NT2/D1 (cell line): ENCODE measurements around the gene KIF1B.
"Not testable (repeated sequence)": the region's sequence is repeated elsewhere in the genome, so short reads cannot be mapped to it uniquely, and the experiment has no call there.

Experiments
- DNase-seq: peaks from one replicate; pipeline ENCODE4 v3.0.0-alpha.2; 2011; ENCODE audit warnings: low read depth, low spot score
- H3K27me3 ChIP-seq: 2 replicates; pipeline ENCODE4 v1.6.0; 2011; ENCODE audit warnings: mild to moderate bottlenecking; ENCODE audit not compliant: insufficient read length, insufficient read depth
- H3K36me3 ChIP-seq: 2 replicates; pipeline ENCODE4 v1.6.1; 2011; ENCODE audit warnings: mild to moderate bottlenecking, low read length, mixed read lengths; ENCODE audit not compliant: insufficient read depth, insufficient read length
- H3K4me1 ChIP-seq: 2 replicates; pipeline ENCODE4 v1.5.1; 2011; ENCODE audit not compliant: insufficient read depth, insufficient read length
- H3K4me3 ChIP-seq: 2 replicates; pipeline ENCODE4 v1.5.1; 2011; ENCODE audit warnings: low read depth; ENCODE audit not compliant: insufficient read length
- H3K9ac ChIP-seq: 2 replicates; pipeline ENCODE4 v1.6.0; 2011; ENCODE audit warnings: low read depth; ENCODE audit not compliant: insufficient read length
- H3K9me3 ChIP-seq: 2 replicates; pipeline ENCODE4 v1.5.1; 2011; ENCODE audit warnings: mild to moderate bottlenecking, low read length; ENCODE audit not compliant: insufficient read depth
- SUZ12 ChIP-seq: IDR thresholded peaks from 2 replicates; pipeline ENCODE4 v1.6.1; 2011; ENCODE audit not compliant: insufficient read length, insufficient read depth; ENCODE audit errors: extremely low read depth
- YY1 ChIP-seq: IDR thresholded peaks from 2 replicates; pipeline ENCODE4 v1.6.1; 2011; ENCODE audit not compliant: insufficient read length, insufficient read depth
- ZNF274 ChIP-seq: IDR thresholded peaks from 2 replicates; pipeline ENCODE4 v1.6.1; 2011; ENCODE audit warnings: mild to moderate bottlenecking, low read depth, low read length

KIF1B gene

DNA sequence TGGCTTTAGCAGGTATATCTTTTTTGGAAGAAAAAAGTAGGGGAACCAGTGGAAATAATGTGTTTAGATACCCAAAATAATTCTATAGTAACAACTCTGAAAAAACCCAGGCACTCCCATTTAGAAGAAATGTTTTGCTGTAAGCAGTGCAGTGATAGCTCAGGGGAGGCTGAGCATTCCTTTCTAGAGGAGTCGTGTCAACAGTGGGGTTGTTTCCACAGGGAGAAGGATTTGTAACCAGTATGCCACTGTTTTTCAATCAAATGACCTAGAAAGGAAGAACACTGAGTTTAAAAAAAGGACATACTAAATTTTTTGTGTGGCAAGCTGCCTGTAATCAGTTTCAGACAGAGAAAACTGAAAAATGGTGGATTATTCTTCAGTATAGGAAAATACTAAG lies 190.9 kb downstream of the KIF1B start:
- TF ChIP-seq SUZ12, result no peak
- no peak for TF ChIP-seq ZNF274
- no peak for TF ChIP-seq YY1
- Histone ChIP-seq H3K27me3 (no peaks in the 10 kb centered on the region), H3K4me3 (no peak overlapping the region), H3K9me3 (no peaks in the 10 kb centered on the region), H3K4me1 (no peaks in the 10 kb centered on the region), H3K9ac (no peak overlapping the region), H3K36me3 (peaks cover 43% of the 10 kb centered on the region)
- no peak for DNase-seq

DNA sequence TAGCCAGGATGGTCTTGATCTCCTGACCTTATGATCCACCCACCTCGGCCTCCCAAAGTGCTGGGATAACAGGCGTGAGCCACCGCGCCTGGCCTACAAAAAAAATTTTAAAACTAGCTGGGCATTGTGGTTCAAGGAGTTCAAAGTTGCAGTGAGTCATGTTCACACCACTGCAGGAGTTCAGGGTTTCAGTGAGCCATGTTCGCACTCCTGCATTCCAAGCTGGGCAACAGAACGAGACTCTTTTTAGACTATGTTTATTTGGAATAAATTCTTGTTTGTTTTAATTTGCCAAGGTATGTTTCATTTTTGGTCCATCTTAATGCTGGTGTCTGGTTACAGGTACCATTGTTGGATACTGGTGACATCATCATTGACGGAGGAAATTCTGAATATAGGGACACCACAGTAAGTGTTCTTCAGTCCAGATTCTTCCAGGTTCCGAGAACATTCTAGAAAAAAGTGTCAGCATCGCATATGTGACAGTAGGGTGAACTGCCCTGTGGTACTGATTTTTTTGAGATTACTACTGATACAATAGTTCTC lies 192.4 kb downstream of the KIF1B start:
- no peak for DNase-seq
- Histone ChIP-seq H3K4me1 (no peaks in the 10 kb centered on the region), H3K27me3 (no peaks in the 10 kb centered on the region), H3K36me3 (peaks cover 58% of the 10 kb centered on the region), H3K9ac (no peak overlapping the region), H3K4me3 (no peak overlapping the region), H3K9me3 (no peaks in the 10 kb centered on the region)
- TF ChIP-seq SUZ12, result no peak
- no peak for TF ChIP-seq ZNF274
- no peak for TF ChIP-seq YY1

DNA sequence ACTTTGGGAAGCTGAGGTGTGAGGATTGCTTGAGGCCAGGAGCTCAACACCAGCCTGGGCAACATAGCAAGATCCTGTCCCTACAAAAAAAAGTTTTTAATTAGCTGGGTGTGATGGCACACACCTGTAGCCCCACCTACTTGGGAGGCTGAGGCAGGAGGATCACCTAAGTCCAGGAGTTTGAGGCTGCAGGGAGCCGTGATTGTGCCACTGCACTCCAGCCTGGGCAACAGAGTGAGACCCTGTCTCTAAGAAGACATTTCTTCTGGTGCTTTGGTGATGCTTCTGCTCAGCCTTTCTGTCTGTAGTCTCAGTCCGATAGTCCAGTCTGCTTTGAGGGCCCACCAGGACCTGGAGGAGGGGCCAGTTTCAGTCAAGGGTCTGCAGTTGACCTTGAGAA lies 196.8 kb downstream of the KIF1B start:
- no peak for TF ChIP-seq ZNF274
- Histone ChIP-seq H3K4me1 (no peaks in the 10 kb centered on the region), H3K27me3 (no peaks in the 10 kb centered on the region), H3K9ac (no peak overlapping the region), H3K4me3 (no peak overlapping the region), H3K9me3 (no peaks in the 10 kb centered on the region), H3K36me3 (peaks cover 93% of the 10 kb centered on the region)
- DNase-seq, result no peak

DNA sequence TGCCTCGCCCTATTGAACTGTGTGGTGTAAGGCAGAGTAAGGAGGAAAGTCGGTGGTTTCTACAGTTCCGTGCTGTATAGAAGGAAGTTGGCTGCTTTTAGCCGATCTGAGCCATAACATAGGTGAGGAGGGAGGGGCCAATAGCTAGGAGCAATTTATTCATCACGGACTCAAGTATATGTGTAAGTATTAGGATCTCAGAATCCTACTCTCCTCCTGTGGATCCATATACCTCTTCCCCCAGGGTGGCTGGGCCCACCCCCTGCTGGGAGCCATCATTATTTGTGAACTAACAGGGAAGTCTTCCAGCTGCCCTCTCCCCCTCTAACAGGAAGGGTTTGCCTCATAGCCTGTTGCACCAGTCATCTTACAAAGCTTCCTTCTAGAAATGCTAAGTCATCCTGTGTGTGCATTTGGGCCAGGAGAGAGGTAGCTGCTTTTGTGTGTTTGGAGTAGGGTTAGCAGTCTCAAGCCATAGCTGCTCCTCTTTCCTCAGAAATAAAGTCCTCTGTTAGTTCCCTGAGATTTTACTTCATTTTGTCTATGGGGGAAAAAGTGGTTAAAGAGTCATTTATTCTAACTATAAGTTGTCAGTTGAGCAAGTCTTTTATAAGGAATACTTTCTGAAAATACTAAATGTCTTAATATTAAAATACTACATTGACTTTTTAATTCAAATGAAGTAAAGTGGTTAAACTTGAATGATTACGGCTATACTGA lies 205.0 kb downstream of the KIF1B start:
- Histone ChIP-seq H3K4me3 (no peak overlapping the region), H3K9ac (no peak overlapping the region), H3K27me3 (no peaks in the 10 kb centered on the region), H3K36me3 (peaks cover 92% of the 10 kb centered on the region), H3K9me3 (no peaks in the 10 kb centered on the region), H3K4me1 (peaks cover 2% of the 10 kb centered on the region)
- no peak for DNase-seq
- TF ChIP-seq SUZ12 (no peak), ZNF274 (no peak), YY1 (no peak)

DNA sequence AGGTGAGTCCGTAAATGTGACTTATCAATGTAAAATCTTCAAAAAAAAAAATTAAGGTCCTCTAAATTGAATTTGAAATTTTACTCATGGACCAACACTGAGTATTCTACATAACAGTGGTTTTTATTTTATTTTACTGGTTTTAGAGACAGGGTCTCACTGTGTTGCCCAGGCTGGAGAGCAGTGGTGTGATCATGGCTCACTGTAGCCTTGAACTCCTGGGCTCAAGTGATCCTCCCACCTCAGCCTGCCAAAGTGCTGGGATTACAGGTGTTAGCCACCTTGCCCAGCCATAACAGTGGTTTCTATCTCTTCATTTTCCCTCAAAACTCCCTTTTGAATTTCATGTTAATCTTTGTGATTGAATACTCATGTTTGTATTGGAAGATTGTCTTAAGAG lies 205.6 kb downstream of the KIF1B start:
- H3K9ac ChIP-seq, DNase-seq, H3K4me3 ChIP-seq, H3K9me3 ChIP-seq, H3K4me1 ChIP-seq, H3K27me3 ChIP-seq: not testable (repeated sequence)
- peaks cover 91% of the 10 kb centered on the region for H3K36me3 ChIP-seq

DNA sequence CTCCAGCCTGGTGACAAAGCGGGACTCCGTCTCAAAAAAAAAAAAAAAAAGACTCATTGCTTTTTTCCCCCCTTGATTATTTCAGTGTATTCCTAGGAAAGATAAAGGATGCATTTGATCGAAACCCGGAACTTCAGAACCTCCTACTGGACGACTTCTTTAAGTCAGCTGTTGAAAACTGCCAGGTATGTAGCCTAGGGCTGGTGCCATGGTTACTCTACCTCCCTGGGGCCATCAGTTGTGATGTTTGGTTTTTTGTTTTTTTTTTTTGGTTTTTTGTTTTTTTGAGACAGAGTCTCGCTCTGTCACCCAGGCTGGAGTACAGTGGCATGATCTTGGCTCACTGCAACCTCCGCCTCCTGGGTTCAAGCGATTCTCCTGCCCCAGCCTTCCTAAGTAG lies 208.4 kb downstream of the KIF1B start:
- H3K9me3 ChIP-seq, H3K4me1 ChIP-seq, H3K4me3 ChIP-seq, DNase-seq, H3K9ac ChIP-seq, H3K27me3 ChIP-seq: not testable (repeated sequence)
- H3K36me3 ChIP-seq, result peaks cover 77% of the 10 kb centered on the region

DNA sequence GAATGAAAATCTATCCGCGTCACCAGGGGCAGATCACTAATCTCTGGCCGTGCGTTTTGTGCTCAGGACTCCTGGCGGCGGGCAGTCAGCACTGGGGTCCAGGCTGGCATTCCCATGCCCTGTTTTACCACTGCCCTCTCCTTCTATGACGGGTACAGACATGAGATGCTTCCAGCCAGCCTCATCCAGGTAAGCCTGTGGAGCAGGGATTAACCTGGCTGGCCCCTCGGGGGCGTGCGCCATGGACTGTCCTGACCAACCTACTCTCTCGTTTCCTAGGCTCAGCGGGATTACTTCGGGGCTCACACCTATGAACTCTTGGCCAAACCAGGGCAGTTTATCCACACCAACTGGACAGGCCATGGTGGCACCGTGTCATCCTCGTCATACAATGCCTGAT lies 209.0 kb downstream of the KIF1B start:
- no peak overlapping the region for H3K9ac ChIP-seq
- no peak overlapping the region for H3K4me3 ChIP-seq
- DNase-seq, result no peak
- TF ChIP-seq YY1, result no peak
- TF ChIP-seq ZNF274, result no peak
- TF ChIP-seq SUZ12, result no peak
- peaks cover 71% of the 10 kb centered on the region for H3K36me3 ChIP-seq
- H3K9me3 ChIP-seq, result no peaks in the 10 kb centered on the region
- H3K4me1 ChIP-seq, result peaks cover 2% of the 10 kb centered on the region
- H3K27me3 ChIP-seq, result no peaks in the 10 kb centered on the region

DNA sequence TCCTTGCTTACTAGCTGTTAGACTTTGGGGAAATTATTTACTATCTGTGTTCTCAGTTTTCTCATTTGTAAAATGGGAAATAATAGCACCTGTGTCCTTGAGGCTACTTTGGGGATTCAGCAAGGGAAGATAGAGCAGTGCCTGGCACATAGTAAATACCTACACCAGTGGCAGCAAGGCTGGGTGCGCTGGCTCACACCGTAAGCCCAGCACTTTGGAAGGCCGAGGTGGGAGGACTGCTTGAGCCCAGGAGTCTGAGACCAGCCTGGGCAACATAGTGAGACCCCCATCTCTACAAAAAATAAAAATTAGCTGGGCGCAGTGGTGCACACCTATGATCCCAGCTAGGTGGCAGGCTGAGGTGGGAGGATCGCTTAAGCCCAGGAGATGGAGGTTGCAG lies 211.3 kb downstream of the KIF1B start:
- Histone ChIP-seq H3K4me1 (no peaks in the 10 kb centered on the region), H3K36me3 (peaks cover 49% of the 10 kb centered on the region), H3K4me3 (no peak overlapping the region)

More for the DNA sequence above, 211.3 kb downstream of the KIF1B start:
- TF ChIP-seq YY1, result no peak
- TF ChIP-seq ZNF274, result no peak
- TF ChIP-seq SUZ12, result no peak
- Histone ChIP-seq H3K9ac (no peak overlapping the region), H3K9me3 (no peaks in the 10 kb centered on the region), H3K27me3 (no peaks in the 10 kb centered on the region)
- no peak for DNase-seq
